Mesothelial cell of epicardium (in vitro differentiated cells): ENCODE measurements around the gene CPLANE1. TPM values are rescaled to one million over a fixed set of nuclear protein-coding genes. Genes with fewer than 3 reads are reported as not detected.
A peak's percentile ranks its signal among the peaks of the same experiment; 100 is the strongest.
"Not testable (repeated sequence)": the region's sequence is repeated elsewhere in the genome, so short reads cannot be mapped to it uniquely, and the experiment has no call there.

ENCODE experiments used
- DNase-seq, 2 experiments: peaks; one replicate each; pipeline ENCODE4 v3.0.0; 2021; ENCODE audit warnings: low spot score in 2 of 2; ENCODE audit not compliant: unreplicated experiment in 2 of 2
- H3K27ac Mint-ChIP-seq: 2 replicates; pipeline ENCODE4 v1.8.0; 2021; ENCODE audit warnings: mixed read lengths
- H3K27me3 Mint-ChIP-seq: 2 replicates; pipeline ENCODE4 v1.8.0; 2021; ENCODE audit warnings: low read depth, mixed read lengths
- H3K36me3 Mint-ChIP-seq: 2 replicates; pipeline ENCODE4 v1.8.0; 2021; ENCODE audit warnings: mixed read lengths
- H3K4me1 Mint-ChIP-seq: 2 replicates; pipeline ENCODE4 v1.8.0; 2021; ENCODE audit warnings: mixed read lengths
- H3K4me3 Mint-ChIP-seq: 2 replicates; pipeline ENCODE4 v1.8.0; 2021; ENCODE audit warnings: mild to moderate bottlenecking, moderate library complexity, mixed read lengths
- H3K9me3 Mint-ChIP-seq: 2 replicates; pipeline ENCODE4 v1.8.0; 2021; ENCODE audit warnings: mixed read lengths
- total RNA-seq: library from RNA; stranded (reverse); gene quantifications from 3 replicates; pipeline ENCODE4 v1.2.1, GENCODE V29; 2021
- TF ChIP-seq, protein P1 (sequence below): fragments of 200-600 bp; sonication (generic); IDR thresholded peaks from one replicate; pipeline ENCODE4 v1.5.0; 2021; ENCODE audit warnings: antibody characterized with exemption; ENCODE audit not compliant: unreplicated experiment

CPLANE1 gene
- total RNA-seq: 31.0 to 33.8 TPM (median 32.3 TPM) in 3 replicates

DNA sequence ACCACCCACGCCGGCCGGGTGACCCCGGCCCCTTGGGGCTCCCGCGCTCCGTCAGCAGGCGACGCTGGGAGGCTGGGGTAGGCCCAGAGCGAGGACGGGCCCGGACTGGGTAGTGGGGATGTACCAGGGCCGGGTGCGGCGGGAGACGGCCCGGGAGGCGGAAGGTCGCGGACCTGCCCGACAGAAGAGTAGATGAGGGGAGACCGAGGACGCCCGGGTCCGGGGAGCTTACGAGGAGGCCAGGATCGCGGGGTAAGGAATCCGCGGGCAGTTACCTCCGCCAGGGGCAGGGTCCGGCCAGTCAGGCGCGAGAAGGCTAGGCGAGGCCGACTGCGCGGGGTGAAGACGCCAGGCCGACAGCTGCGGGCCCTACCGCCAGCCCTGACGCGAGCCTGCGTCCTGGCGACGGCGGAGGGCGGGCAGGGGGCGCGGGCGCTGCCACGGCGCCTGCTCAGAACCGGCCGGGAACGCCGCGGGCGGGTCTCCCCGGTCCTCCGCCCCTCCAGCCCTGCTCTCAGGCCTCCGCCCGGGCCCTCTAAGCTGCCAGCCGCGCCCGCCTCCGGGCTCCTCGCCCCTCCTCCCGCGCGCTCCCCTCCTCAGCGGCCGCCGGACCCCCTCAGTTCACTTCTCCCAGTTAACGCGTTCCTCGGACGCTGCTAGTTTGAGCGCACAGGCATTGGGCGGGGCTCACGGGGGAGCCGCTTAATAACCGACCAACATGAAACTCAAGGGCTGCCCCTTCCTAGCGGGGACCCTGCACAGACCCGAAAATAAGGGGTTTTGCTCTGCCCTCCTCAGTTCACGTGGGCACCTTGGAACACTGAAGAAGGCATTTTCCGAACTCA, at the start of gene CPLANE1:
Gene CPLANE1, minus strand, starts transcription at position 407 of the 845 bp plus-strand sequence. CDS start 1,678 bp downstream, outside the sequence.
- DNase-seq: peak; percentile 71 to 86
- peak within 1 kb of the TSS; percentile 96 for H3K27ac Mint-ChIP-seq
- TF ChIP-seq, protein P1, sequence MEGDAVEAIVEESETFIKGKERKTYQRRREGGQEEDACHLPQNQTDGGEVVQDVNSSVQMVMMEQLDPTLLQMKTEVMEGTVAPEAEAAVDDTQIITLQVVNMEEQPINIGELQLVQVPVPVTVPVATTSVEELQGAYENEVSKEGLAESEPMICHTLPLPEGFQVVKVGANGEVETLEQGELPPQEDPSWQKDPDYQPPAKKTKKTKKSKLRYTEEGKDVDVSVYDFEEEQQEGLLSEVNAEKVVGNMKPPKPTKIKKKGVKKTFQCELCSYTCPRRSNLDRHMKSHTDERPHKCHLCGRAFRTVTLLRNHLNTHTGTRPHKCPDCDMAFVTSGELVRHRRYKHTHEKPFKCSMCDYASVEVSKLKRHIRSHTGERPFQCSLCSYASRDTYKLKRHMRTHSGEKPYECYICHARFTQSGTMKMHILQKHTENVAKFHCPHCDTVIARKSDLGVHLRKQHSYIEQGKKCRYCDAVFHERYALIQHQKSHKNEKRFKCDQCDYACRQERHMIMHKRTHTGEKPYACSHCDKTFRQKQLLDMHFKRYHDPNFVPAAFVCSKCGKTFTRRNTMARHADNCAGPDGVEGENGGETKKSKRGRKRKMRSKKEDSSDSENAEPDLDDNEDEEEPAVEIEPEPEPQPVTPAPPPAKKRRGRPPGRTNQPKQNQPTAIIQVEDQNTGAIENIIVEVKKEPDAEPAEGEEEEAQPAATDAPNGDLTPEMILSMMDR: no peak
- peaks cover 19% of the 10 kb centered on the region for H3K4me1 Mint-ChIP-seq
- peak within 1 kb of the TSS; percentile 90 for H3K4me3 Mint-ChIP-seq
- peaks cover 4% of the 10 kb centered on the region for H3K9me3 Mint-ChIP-seq
- H3K27me3 Mint-ChIP-seq: no peaks in the 10 kb centered on the region
- H3K36me3 Mint-ChIP-seq: no peaks in the 10 kb centered on the region

DNA sequence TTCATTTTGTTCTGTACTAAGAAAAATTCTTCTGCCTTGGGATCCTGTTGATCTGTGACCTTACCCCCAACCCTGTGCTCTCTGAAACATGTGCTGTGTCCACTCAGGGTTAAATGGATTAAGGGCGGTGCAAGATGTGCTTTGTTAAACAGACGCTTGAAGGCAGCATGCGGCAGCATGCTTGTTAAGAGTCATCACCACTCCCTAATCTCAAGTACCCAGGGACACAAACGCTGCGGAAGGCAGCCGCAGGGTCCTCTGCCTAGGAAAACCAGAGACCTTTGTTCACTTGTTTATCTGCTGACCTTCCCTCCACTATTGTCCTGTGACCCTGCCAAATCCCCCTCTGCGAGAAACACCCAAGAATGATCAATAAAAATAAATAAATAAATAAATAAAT, 47.1 kb upstream of the CPLANE1 start:
- H3K9me3 Mint-ChIP-seq, H3K27me3 Mint-ChIP-seq, DNase-seq, H3K4me1 Mint-ChIP-seq, H3K4me3 Mint-ChIP-seq, H3K27ac Mint-ChIP-seq: not testable (repeated sequence)
- peaks cover 36% of the 10 kb centered on the region for H3K36me3 Mint-ChIP-seq

DNA sequence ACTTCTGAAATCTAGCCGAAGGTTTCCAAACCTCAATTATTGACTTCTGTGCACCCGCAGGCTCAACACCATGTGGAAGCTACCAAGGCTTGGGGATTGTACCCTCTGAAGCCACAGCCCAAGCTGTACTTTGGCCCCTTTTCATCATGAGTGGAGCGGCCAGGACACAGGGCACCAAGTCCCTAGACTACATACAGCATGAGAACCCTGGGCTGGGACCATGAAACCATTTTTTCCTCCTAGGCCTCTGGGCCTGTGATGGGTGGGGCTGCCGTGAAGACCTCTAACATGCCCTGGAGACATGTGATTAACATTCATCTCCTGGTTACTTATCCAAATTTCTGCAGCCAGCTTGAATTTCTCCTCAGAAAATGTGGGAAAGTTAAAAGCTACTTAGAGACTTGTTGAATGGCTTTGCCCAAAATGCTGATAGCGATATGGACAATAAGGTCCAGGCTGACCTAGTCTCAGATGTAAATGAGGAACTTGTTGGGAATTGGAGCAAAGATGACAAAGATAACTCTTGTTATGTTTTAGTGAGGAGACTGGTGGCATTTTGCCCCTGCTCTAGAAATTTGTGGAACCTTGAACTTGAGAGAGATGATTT, 34.1 kb upstream of the CPLANE1 start:
- H3K4me1 Mint-ChIP-seq: no peaks in the 10 kb centered on the region
- H3K36me3 Mint-ChIP-seq: peaks cover 18% of the 10 kb centered on the region
- H3K4me3 Mint-ChIP-seq: no peak overlapping the region
- no peak for DNase-seq
- TF ChIP-seq, protein P1: no peak
- H3K27me3 Mint-ChIP-seq: no peaks in the 10 kb centered on the region
- H3K9me3 Mint-ChIP-seq: peaks cover 54% of the 10 kb centered on the region
- H3K27ac Mint-ChIP-seq: no peak overlapping the region

DNA sequence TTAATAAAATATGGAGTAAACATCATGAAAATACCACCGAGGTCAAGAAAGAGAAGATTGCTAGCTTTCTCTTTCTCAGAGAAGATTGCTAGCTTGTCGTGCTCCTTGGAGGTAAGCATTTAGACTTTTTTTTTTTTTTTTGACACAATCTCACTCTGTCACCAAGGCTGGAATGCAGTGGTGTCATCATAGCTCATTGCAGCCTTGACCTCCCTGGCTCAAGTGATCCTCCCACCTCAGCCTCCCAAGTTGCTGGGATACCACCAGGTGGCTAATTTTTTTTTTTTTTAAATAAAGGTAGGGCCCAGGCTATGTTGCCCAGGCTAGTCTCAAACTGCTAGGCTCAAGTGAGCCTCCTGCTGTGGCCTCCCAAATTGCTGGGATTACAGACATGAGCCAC, 26.3 kb upstream of the CPLANE1 start:
- Mint-ChIP-seq H3K36me3 (peaks cover 3% of the 10 kb centered on the region), H3K4me1 (peaks cover 5% of the 10 kb centered on the region), H3K27me3 (no peaks in the 10 kb centered on the region), H3K9me3 (peaks cover 26% of the 10 kb centered on the region), H3K27ac (no peak overlapping the region), H3K4me3 (no peak overlapping the region)
- TF ChIP-seq, protein P1: no peak
- DNase-seq: no peak

DNA sequence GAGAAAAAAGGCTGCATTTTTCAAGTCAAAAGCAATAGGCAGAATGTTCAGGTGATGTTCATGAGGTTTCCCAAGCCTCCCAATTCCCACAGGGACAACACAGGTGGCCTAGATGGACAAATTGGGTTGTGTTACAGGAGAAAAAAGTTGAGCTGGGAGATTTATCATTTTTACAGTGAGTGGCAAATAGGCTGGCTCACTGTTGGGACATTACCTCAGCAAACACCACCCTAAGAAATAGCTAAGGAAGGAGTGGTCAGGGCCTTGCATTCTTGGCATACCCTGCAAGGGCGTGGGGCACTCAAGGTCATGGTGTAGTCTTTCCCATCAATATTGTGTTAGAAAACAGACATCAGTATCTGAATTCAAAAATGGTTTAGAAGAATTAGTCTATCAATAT, 23.3 kb upstream of the CPLANE1 start:
- peaks cover 5% of the 10 kb centered on the region for H3K4me1 Mint-ChIP-seq
- no peak overlapping the region for H3K4me3 Mint-ChIP-seq
- no peak for DNase-seq
- TF ChIP-seq, protein P1: no peak
- peaks cover 18% of the 10 kb centered on the region for H3K9me3 Mint-ChIP-seq
- peak overlapping the region; percentile 60 for H3K27ac Mint-ChIP-seq
- H3K36me3 Mint-ChIP-seq: no peaks in the 10 kb centered on the region
- no peaks in the 10 kb centered on the region for H3K27me3 Mint-ChIP-seq

DNA sequence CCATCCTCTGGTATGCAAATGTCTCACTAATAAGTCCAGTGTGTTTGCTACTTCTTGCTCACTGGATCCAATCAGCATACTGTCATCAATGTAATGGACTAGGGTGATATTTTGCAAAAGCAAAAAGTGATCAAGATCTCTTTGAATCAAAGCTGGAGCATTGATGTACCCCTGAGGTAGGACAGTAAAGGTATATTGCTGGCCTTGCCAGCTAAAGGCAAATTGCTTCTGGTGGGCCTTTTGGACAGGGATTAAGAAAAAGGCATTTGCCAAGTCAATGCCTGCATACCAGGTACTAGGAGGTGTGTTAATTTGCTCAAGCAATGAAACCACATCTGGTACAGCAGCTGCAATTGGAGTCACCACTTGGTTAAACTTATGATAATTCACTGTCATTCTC, 18.9 kb upstream of the CPLANE1 start:
- H3K4me1 Mint-ChIP-seq, H3K36me3 Mint-ChIP-seq, DNase-seq, H3K4me3 Mint-ChIP-seq, H3K27me3 Mint-ChIP-seq, H3K27ac Mint-ChIP-seq: not testable (repeated sequence)
- H3K9me3 Mint-ChIP-seq: peaks cover 37% of the 10 kb centered on the region
